GM21526 (cell line): ENCODE results near the gene ERGIC3.
"Not testable (repeated sequence)": the region's sequence is repeated elsewhere in the genome, so short reads cannot be mapped to it uniquely, and the experiment has no call there.

Source experiments
- ATAC-seq: cut with Tn5 transposase; IDR thresholded peaks from one replicate; pipeline ENCODE4 v1.9.1; 2021; ENCODE audit warnings: moderate library complexity; ENCODE audit not compliant: unreplicated experiment, low FRiP score

Gene ERGIC3

DNA sequence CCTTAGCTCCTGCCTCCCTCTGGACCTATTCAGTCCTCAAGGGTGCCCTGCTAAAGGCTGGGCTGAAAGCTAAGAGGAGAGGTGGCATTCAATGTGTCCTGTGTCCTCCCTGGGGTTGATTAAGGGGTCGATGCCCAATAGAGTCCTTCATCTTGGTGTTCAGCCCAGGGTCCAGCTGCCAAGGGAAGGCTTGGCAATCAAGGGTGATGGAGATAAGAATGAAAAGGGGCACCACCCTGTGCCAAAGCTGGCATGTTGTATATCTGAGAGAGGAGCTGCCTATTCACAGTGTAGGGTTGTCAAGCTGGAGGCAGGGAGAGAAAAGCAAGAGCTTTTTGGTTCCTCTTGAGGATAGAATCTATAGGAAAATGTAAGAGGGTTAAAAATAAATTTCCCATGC, 24.8 kb upstream of the ERGIC3 start:
- ATAC-seq: no peak

DNA sequence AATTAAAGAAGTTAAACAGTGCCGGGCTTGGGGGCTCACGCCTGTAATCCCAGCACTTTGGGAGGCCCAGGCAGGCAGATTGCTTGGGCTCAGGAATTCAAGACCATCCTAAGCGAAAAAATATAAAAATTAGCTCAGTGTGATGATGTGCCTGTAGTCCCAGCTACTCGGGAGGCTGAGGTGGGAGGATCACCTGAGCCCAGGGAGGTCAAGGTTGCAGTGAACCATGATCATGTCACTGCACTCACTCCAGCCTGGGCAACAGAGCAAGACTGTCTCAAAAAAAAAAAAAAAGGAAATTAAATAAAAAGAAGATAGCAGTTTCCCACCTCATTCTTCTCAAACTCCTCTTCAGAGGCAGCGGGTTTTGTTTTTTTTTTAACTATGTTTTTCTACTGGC, 24.1 kb upstream of the ERGIC3 start:
- ATAC-seq: not testable (repeated sequence)

DNA sequence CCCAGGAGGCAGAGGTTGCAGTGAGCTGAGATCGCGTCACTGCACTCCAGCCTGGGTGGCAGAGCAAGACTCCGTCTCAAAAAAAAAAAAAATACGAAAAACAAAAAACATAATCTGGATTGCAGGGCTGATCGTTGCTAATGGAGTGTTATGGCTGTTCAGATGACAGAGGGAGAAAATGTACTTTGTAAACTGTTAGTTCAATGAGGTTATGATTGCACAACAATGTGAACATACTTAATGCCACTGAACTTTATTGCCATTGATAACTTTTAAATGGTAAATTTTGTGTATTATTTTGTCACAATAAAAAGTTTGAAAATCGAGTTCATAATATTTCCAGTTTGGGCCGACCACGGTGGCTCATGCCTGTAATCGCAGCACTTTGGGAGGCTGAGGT, 22.9 kb upstream of the ERGIC3 start:
- no peak for ATAC-seq

- no peak for ATAC-seq
Measured at GRCh38 chr20:35523298-35523888, 18.5 kb upstream of the ERGIC3 start.

DNA sequence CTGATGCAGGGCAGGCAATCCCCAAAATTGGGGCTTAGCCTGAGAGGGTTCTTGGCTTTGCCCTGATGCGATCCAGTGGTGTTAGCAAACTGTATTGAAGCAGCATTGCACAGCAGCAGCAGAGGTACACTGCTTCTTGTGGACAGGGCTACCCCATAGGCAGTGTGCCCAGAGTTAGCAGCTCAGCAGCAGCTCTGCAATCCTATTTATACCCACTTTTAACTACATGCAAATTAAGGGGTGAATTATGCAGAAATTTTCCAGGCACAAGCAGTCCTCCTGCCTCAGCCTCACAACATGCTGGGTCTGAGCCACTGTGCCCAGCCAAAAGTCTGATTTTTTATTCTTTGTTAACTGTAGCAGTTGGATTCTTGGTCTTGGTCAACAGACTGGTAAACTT, 16.2 kb upstream of the ERGIC3 start:
- no peak for ATAC-seq

DNA sequence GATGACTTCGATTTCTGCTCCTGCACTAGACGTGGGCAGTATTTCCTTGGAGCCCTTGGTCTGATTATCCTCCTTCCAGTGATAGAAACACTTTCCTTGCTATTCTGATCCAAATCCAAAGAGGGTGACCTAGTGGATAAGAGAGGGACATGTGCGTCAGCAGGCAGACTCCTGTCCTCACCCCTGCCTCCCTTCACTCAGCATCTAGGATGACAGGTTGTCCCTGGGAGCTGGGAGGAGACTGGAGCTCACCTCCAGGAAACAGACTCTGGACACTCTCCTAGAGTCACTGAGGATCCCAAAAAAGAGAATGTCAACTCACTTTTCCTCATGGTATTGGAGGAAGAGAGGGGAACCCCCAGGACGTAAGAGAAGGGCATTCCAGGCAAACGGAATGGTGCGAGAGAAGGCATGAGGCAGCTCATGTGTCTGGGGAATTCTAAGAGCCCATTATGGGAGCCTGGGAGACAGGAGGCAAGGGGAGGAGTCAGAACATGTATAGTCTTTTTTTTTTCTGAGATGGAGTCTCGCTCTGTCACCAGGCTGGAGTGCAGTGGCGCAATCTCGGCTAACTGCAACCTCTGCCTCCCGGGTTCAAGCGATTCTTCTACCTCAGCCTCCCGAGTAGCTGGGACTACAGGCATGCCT, 14.6 kb upstream of the ERGIC3 start:
- no peak for ATAC-seq

- ATAC-seq: no peak
Measured at GRCh38 chr20:35529552-35529951, 12.3 kb upstream of the ERGIC3 start, which contains the start of gene C20orf173. C20orf173 (minus strand) TSS chr20:35529652; CDS start chr20:35529373, 279 bp downstream.

DNA sequence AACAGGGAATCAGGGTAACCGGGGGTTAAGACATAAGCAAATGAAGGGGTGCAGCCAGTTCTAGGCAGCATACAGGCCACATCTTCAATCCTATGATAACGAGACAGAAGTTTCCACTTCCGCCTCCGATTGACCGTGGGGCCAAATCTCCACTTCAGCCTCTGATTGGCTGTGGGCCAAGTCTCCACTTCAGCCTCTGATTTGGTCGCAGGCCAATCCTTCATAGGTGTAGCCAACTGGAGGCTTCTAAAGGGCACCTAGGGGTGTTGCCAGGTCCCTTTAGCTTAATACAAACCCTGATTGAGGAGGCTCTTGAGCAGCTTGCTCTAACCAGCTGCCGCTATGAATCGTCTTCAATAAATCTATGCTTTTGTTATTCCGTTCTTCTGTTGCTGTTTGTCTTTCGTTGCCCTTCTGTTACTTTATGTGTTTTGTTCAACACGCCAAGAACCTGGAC, 2.1 kb upstream of the ERGIC3 start:
- ATAC-seq: no peak

- ATAC-seq: no peak
Measured at GRCh38 chr20:35541118-35541782, 628 bp upstream of the ERGIC3 start.

DNA sequence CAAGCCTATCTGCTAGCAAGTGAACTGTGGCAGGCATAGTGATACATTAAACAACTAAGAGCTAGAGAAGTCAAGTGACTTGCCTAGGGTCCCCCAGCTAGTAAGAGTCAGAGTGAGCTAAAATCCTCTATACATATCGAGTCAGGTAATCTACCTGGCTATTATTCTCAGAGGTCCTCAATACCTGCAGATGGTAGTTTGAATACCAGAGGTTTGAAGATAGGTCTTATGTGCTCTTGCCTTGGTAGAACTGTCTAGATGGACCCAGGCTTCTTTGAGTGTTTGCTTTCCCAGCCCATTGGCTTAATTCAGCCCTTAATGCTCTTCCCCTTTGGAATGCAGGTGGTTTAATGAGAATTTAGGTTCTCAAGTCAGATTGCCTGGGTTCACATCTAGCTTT, 1.1 kb downstream of the ERGIC3 start:
- no peak for ATAC-seq

DNA sequence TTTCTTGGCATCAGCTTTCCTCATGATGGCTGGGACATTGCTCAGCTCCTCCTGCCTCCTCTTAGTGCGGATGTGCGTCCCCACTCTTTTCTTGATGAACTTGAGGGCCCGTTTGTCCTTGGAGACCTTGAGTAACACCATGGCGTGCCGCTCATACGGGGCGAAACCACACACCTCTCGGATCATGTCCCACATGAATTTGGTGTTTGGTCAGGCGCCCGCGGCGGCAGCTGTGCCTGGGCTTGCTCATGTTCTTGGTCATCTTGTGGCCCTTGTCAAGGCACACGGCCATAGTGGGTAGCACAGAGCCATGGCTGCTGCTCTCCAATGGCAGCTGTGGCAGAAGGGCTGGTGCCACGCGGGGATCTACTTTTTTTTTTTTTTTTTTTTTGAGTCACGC, 2.6 kb downstream of the ERGIC3 start:
- no peak for ATAC-seq

GRCh38 chr20:35544941-35545340, 3.1 kb downstream of the ERGIC3 start:
- ATAC-seq: not testable (repeated sequence)

DNA sequence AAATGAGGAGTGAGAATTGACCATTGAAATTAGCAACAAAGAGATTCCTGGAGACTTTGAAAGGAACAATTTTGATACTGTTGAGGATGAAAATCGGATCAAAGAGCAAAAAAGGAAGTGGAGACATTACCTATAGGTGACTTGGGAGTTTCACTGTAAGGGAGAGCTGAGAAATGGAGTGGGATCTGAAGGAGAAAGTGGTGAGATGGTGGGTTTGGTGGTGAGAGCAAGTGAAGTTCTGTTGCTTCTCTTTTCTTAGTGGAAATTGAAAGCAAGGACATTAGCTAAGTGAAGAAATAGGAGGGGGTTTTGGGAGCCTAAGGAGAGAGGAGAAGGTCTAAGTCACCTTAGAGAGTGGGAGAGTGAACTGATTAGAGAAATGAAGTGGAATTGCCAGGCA, 4.2 kb downstream of the ERGIC3 start:
- ATAC-seq: no peak

DNA sequence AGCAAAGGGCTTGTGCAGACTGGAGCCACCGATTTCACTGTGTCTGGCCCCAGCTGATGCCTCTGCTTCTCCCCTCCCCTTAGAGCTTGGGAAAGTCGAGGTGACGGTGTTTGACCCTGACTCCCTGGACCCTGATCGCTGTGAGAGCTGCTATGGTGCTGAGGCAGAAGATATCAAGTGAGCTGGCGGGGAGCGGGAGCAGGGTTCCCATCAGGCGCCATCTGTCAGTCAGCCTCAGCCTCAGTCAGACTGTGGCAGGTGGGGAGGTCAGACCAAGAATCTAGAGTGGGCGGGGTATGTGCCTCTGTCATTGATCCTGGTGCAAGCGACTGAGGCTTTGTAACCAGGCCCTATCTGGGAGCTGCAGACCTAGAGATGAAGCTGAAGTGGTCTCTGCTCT, 5.5 kb downstream of the ERGIC3 start:
- ATAC-seq: no peak

GRCh38 chr20:35551503-35551902, 9.6 kb downstream of the ERGIC3 start:
- no peak for ATAC-seq

DNA sequence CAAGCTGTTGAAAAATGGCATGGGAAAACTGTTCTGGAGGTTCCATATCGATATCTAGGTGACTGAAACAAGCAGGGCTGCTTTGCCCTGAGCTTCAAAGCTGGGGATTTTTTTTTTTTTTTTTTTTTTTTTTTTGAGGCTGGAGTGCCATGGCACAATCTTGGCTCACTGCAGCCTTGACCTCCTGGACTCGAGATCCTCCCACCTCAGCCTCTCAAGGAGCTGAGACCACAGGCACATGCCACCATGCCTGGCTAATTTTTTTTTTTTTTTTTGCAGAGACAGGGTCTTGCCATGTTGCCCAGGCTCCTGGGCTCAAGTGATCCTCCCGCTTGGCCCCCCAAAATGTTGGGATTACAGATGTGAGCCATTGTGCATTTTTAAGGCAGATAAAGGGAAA, 11.0 kb downstream of the ERGIC3 start:
- no peak for ATAC-seq

DNA sequence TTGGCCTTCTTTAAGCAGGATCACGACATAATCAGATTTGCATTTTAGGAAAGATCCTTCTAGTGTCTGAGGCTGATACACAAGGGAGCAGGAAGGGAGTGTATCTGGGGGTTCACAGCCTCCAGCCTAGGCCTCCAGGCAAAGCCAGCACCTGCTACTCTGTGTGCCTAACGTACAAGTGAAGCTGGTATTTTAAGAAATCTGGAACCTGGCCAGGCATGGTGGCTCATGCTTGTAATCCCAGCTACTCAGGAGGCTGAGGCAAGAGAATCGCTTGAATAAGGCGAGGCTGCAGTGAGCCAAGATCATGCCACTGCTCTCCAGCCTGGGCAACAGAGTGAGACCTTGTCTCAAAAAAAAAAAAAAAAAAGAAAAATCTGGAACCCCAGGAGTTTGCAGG, 13.6 kb downstream of the ERGIC3 start:
- not testable (repeated sequence) for ATAC-seq

DNA sequence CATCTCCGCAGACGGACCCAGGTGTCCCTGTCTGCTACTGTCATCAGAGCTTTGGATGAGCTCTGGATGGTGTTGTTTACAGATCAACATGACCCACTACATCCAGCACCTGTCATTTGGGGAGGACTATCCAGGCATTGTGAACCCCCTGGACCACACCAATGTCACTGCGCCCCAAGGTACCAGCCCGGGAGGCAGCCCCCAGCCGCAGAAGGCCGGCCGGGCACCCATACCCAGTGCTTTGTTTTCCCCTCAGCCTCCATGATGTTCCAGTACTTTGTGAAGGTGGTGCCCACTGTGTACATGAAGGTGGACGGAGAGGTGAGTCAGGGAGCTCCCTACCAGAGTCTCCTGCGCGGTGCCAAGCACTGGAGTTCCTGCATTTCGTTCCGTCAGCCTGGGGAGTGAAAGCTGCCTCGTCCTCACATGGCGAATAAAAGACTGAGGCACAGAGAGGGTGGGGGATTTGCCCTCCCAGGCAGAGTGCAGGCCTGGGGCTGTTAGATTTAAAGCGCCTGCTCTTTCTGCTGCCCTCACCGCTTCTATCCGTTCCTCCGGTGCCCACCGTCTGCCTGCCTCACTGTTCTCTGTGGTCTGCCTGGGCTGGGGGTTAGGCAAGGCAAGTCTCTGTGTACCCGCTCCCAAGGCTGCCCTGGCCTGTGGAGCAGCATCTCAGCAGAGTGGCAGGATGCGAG, 14.2 kb downstream of the ERGIC3 start:
- ATAC-seq: no peak

GRCh38 chr20:35556871-35557270, 15.0 kb downstream of the ERGIC3 start:
- ATAC-seq: no peak

GRCh38 chr20:35558451-35558850, 16.6 kb downstream of the ERGIC3 start:
- ATAC-seq: no peak

DNA sequence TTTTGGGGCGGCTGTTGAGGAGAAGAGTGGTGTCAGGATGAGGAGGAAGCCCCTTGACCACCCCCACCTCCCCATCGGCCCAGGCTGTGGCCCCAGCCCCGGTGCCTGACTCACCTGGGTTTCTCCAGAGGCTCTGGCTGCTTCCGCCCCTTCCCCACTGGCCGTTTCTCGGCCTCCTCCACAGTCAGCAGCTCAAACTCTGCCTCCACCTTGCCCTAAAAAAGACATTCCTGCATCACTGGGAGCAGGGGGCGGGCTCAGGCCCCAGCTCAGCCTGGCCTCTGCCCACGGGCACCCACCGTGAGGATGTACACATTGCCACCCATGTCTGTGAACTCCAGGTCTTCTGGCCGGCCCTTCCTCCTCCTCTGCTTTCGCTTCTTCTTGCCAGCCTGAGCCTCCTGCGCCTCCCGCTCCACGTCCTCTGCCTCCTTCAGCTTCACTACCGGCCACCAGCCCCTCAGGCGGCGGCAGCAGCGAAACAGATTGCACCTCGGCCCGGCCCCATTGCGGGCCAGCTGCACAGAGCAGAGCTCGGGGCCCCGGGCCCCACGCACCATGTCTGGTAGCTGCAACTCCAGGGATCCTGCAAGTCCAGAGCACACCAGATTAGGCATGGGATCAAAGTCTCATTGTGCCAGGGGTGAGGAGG, 17.3 kb downstream of the ERGIC3 start:
- no peak for ATAC-seq
